H9 (cell line): Measurements from ENCODE around the gene NARF. TPM values are rescaled to one million over a fixed set of nuclear protein-coding genes. Genes with fewer than 3 reads are reported as not detected.

Experiments used
- DNase-seq: peaks from one replicate; pipeline ENCODE4 v3.0.0-alpha.2; 2017
- H2AFZ ChIP-seq: one replicate; pipeline ENCODE4 v1.6.1; 2013; ENCODE audit warnings: mild to moderate bottlenecking, low read length, control low read depth, moderate library complexity
- H2AK5ac ChIP-seq: 2 replicates; pipeline ENCODE4 v1.6.1; 2013; ENCODE audit warnings: low read length, control low read depth, mixed read lengths; ENCODE audit not compliant: insufficient read length
- H2BK120ac ChIP-seq: one replicate; pipeline ENCODE4 v1.6.1; 2013; ENCODE audit warnings: low read depth, mild to moderate bottlenecking, low read length, control low read depth, inconsistent platforms; ENCODE audit not compliant: poor library complexity, severe bottlenecking
- H2BK12ac ChIP-seq: 2 replicates; pipeline ENCODE4 v1.6.1; 2013; ENCODE audit warnings: low read length, control low read depth, mixed read lengths, low read depth; ENCODE audit not compliant: insufficient read length
- H2BK15ac ChIP-seq: 2 replicates; pipeline ENCODE4 v1.6.1; 2013; ENCODE audit warnings: low read depth, low read length, control low read depth
- H2BK20ac ChIP-seq: one replicate; pipeline ENCODE4 v1.6.1; 2013; ENCODE audit warnings: low read depth, mild to moderate bottlenecking, low read length, control low read depth, inconsistent platforms; ENCODE audit not compliant: poor library complexity, severe bottlenecking
- H2BK5ac ChIP-seq: 2 replicates; pipeline ENCODE4 v1.6.1; 2013; ENCODE audit warnings: low read length, control low read depth, mixed read lengths; ENCODE audit not compliant: insufficient read length
- H3K14ac ChIP-seq: 2 replicates; pipeline ENCODE4 v1.6.1; 2013; ENCODE audit warnings: low read length, control low read depth; ENCODE audit not compliant: insufficient read depth
- H3K18ac ChIP-seq: 2 replicates; pipeline ENCODE4 v1.6.1; 2013; ENCODE audit warnings: low read depth, mild to moderate bottlenecking, mixed read lengths, low read length, control low read depth; ENCODE audit not compliant: insufficient read length
- H3K23ac ChIP-seq: 2 replicates; pipeline ENCODE4 v1.6.1; 2013; ENCODE audit warnings: low read length, control low read depth, mixed read lengths, low read depth; ENCODE audit not compliant: insufficient read length
- H3K23me2 ChIP-seq: 2 replicates; pipeline ENCODE4 v1.6.1; 2013; ENCODE audit warnings: low read depth, mild to moderate bottlenecking, mixed read lengths, low read length, control low read depth; ENCODE audit not compliant: insufficient read length, poor library complexity, severe bottlenecking
- H3K27ac ChIP-seq: 2 replicates; pipeline ENCODE4 v1.5.1; 2013; ENCODE audit warnings: low read length, control low read depth, mixed read lengths, low read depth; ENCODE audit not compliant: insufficient read length
- H3K27me3 ChIP-seq: 2 replicates; pipeline ENCODE4 v1.6.1; 2013; ENCODE audit warnings: low read length, control low read depth, inconsistent platforms; ENCODE audit not compliant: insufficient read depth
- H3K4ac ChIP-seq: 2 replicates; pipeline ENCODE4 v1.6.1; 2013; ENCODE audit warnings: low read depth, mild to moderate bottlenecking, control low read depth, inconsistent platforms, low read length, moderate library complexity
- H3K4me1 ChIP-seq: 2 replicates; pipeline ENCODE4 v1.6.1; 2013; ENCODE audit warnings: low read length, control low read depth, inconsistent platforms; ENCODE audit not compliant: insufficient read depth
- H3K4me2 ChIP-seq: 2 replicates; pipeline ENCODE4 v1.6.1; 2013; ENCODE audit warnings: low read length, control low read depth, mixed read lengths; ENCODE audit not compliant: insufficient read length, insufficient read depth
- H3K56ac ChIP-seq: 2 replicates; pipeline ENCODE4 v1.6.1; 2013; ENCODE audit warnings: low read depth, mild to moderate bottlenecking, mixed read lengths, low read length, control low read depth; ENCODE audit not compliant: insufficient read length
- H3K79me1 ChIP-seq: 2 replicates; pipeline ENCODE4 v1.6.1; 2013; ENCODE audit warnings: low read depth, mild to moderate bottlenecking, moderate library complexity, low read length, control low read depth, inconsistent platforms; ENCODE audit not compliant: insufficient read depth, poor library complexity, severe bottlenecking
- H3K79me2 ChIP-seq: 2 replicates; pipeline ENCODE4 v1.6.1; 2013; ENCODE audit warnings: low read length, control low read depth, inconsistent platforms; ENCODE audit not compliant: insufficient read depth
- H3K9ac ChIP-seq: 2 replicates; pipeline ENCODE4 v1.6.1; 2013; ENCODE audit warnings: low read length, control low read depth, mixed read lengths; ENCODE audit not compliant: insufficient read length; ENCODE audit errors: extremely low read depth
- H3K9me3 ChIP-seq: one replicate; pipeline ENCODE4 v1.6.1; 2013; ENCODE audit warnings: low read depth, low read length, inconsistent platforms; ENCODE audit not compliant: control insufficient read depth
- H3T11ph ChIP-seq: one replicate; pipeline ENCODE4 v1.6.1; 2013; ENCODE audit warnings: mild to moderate bottlenecking, low read length, control low read depth, inconsistent platforms
- H4K20me1 ChIP-seq: one replicate; pipeline ENCODE4 v1.6.1; 2013; ENCODE audit not compliant: control insufficient read depth, insufficient read length, insufficient read depth
- H4K5ac ChIP-seq: 2 replicates; pipeline ENCODE4 v1.6.1; 2013; ENCODE audit warnings: low read depth, mild to moderate bottlenecking, mixed read lengths, low read length, control low read depth; ENCODE audit not compliant: insufficient read length
- H4K8ac ChIP-seq: replicated peaks from 2 replicates; pipeline ENCODE4 v1.6.1; 2013; ENCODE audit warnings: low read length, control low read depth, mixed read lengths, low read depth; ENCODE audit not compliant: insufficient read length
- H4K91ac ChIP-seq: 2 replicates; pipeline ENCODE4 v1.6.1; 2013; ENCODE audit warnings: low read depth, mild to moderate bottlenecking, moderate library complexity, mixed read lengths, low read length, control low read depth; ENCODE audit not compliant: insufficient read length
- H3K27ac Mint-ChIP-seq, 3 experiments: 2 replicates in 2 of 3; 3 replicates in 1 of 3; pipeline ENCODE4 v1.8.0; 2020 to 2021; ENCODE audit warnings: mixed read lengths in 3 of 3, mild to moderate bottlenecking in 1 of 3, moderate library complexity in 1 of 3
- H3K27me3 Mint-ChIP-seq: 2 replicates; pipeline ENCODE4 v1.8.0; 2021; ENCODE audit warnings: low read depth, mild to moderate bottlenecking, moderate library complexity, mixed read lengths
- H3K36me3 Mint-ChIP-seq, 3 experiments: 2 replicates in 2 of 3; 3 replicates in 1 of 3; pipeline ENCODE4 v1.8.0; 2020 to 2021; ENCODE audit warnings: low read depth in 3 of 3, mixed read lengths in 3 of 3; ENCODE audit not compliant: insufficient read depth in 1 of 3
- H3K4me1 Mint-ChIP-seq, 2 experiments: 2 replicates each; pipeline ENCODE4 v1.8.0; 2020; ENCODE audit warnings: mixed read lengths in 2 of 2
- H3K4me3 Mint-ChIP-seq, 2 experiments: 2 replicates in 1 of 2; 3 replicates in 1 of 2; pipeline ENCODE4 v1.8.0; 2020 to 2021; ENCODE audit warnings: mild to moderate bottlenecking in 2 of 2, mixed read lengths in 2 of 2, moderate library complexity in 1 of 2
- H3K9me3 Mint-ChIP-seq, 2 experiments: 2 replicates in 1 of 2; 3 replicates in 1 of 2; pipeline ENCODE4 v1.8.0; 2020; ENCODE audit warnings: mild to moderate bottlenecking in 2 of 2, mixed read lengths in 2 of 2, moderate library complexity in 1 of 2
- WGBS: extraction: QIAGEN DNeasy Blood & Tissue Kit; methylation state at CpG from one replicate; pipeline ENCODE4 v1.1.7; 2013; ENCODE audit warnings: missing lambda C conversion rate, low lambda C conversion rate, mixed read lengths; ENCODE audit not compliant: insufficient read length; ENCODE audit errors: extremely low coverage; 5-methylcytosine and 5-hydroxymethylcytosine counted together
- total RNA-seq: library from RNA; stranded (reverse); gene quantifications from 2 replicates; pipeline ENCODE4 v1.2.1, GENCODE V29; 2021
- TF ChIP-seq, protein P1 (sequence below): fragments of 200-600 bp; sonication (generic); conservative IDR thresholded peaks from 3 replicates; pipeline ENCODE4 v1.8.0; 2021; ENCODE audit warnings: antibody characterized with exemption, mild to moderate bottlenecking

Gene NARF
- total RNA-seq, 1 experiment from 2014 or later = 124 TPM

- H3T11ph ChIP-seq = no peak overlapping the region
- H3K23me2 ChIP-seq = no peaks in the 10 kb centered on the region
- H3K4me1 ChIP-seq = no peaks in the 10 kb centered on the region
- no peak overlapping the region for H3K4ac ChIP-seq
- no peak overlapping the region for H4K91ac ChIP-seq
- H3K56ac ChIP-seq = no peak overlapping the region
- no peak overlapping the region for H2AK5ac ChIP-seq
- H4K5ac ChIP-seq = no peak overlapping the region
- H3K79me2 ChIP-seq = no peaks in the 10 kb centered on the region
- no peak overlapping the region for H2BK12ac ChIP-seq
- H3K4me3 Mint-ChIP-seq = no peak overlapping the region
- H3K23ac ChIP-seq = no peak overlapping the region
- no peak overlapping the region for H2BK20ac ChIP-seq
- H3K9me3 Mint-ChIP-seq = peaks cover 0 to 2% of the 10 kb centered on the region in 2 experiments; a peak in 1 of 5 replicates
- H3K9me3 ChIP-seq = no peaks in the 10 kb centered on the region
- H3K27me3 Mint-ChIP-seq = peaks cover 7% of the 10 kb centered on the region
- H3K79me1 ChIP-seq = no peaks in the 10 kb centered on the region
- peaks cover 8 to 15% of the 10 kb centered on the region in 2 experiments for H3K4me1 Mint-ChIP-seq
- no peaks in the 10 kb centered on the region; the same call in 1 of the 2 replicates for H3K27me3 ChIP-seq
- no peak overlapping the region for H3K27ac Mint-ChIP-seq
- no peak overlapping the region for H2BK120ac ChIP-seq
- H3K36me3 Mint-ChIP-seq = peaks cover 8 to 31% (median 25%) of the 10 kb centered on the region in 3 experiments
- no CpG with 5 or more reads among the region's 10 CpGs for WGBS
- no peak overlapping the region for H3K27ac ChIP-seq
- H3K18ac ChIP-seq = no peak overlapping the region
- H3K14ac ChIP-seq = no peak overlapping the region; the same call in 1 of the 2 replicates
- no peak overlapping the region for H2BK15ac ChIP-seq
- no peak overlapping the region for H4K8ac ChIP-seq
- H4K20me1 ChIP-seq = peaks cover 3% of the 10 kb centered on the region
- H3K9ac ChIP-seq = no peak overlapping the region
- H2AFZ ChIP-seq = no peak overlapping the region
- DNase-seq = no peak
- TF ChIP-seq, protein P1, sequence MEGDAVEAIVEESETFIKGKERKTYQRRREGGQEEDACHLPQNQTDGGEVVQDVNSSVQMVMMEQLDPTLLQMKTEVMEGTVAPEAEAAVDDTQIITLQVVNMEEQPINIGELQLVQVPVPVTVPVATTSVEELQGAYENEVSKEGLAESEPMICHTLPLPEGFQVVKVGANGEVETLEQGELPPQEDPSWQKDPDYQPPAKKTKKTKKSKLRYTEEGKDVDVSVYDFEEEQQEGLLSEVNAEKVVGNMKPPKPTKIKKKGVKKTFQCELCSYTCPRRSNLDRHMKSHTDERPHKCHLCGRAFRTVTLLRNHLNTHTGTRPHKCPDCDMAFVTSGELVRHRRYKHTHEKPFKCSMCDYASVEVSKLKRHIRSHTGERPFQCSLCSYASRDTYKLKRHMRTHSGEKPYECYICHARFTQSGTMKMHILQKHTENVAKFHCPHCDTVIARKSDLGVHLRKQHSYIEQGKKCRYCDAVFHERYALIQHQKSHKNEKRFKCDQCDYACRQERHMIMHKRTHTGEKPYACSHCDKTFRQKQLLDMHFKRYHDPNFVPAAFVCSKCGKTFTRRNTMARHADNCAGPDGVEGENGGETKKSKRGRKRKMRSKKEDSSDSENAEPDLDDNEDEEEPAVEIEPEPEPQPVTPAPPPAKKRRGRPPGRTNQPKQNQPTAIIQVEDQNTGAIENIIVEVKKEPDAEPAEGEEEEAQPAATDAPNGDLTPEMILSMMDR = no peak
- no peak overlapping the region for H3K4me2 ChIP-seq
- no peak overlapping the region for H2BK5ac ChIP-seq
These were observed 32.6 kb downstream of the NARF start for GRCh38 chr17:82491196-82491530.
